NCI-H1417 treated with DMSO at 0.1 percent for 48 hours (cell line): ENCODE results near the gene MTHFD2L.
"Not testable (repeated sequence)": the region's sequence is repeated elsewhere in the genome, so short reads cannot be mapped to it uniquely, and the experiment has no call there.

ENCODE experiments used
- DNase-seq: peaks from one replicate; lab custom pipeline; 2025; lab: John Stamatoyannopoulos, UW

The MTHFD2L gene

DNA sequence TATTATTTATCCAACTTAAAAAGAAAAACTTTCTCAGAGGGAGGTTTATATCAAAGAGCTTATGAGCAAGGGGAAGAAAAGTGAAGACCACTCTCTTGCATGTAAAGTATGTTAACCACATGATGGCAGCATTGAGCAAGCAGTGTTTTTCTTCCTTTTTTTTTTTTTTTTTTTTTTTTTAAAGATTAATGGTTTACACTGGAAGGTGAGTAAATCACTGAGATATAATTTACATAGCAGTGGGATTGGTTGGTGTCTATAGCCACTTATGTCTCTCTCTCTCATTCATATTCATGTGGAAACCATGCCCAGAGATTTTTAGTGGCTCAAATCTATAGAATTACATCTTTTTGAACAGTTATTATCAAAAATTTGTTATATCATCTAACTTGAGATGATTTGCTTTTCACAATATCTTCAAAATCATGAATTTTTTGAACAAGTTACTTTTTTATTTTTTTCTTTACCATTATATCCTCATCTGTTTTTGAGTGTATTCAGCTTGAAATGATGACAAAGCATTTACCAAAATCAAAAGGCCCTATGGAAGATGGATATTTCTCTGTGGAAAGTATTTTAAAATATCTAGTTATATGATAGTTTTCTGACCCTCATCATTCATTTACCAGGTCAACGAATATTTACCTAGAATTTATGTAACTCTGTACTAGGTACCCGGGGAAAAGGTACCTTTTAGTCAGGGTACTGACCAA lies 31.6 kb downstream of the MTHFD2L start:
- DNase-seq = peak; percentile 27

DNA sequence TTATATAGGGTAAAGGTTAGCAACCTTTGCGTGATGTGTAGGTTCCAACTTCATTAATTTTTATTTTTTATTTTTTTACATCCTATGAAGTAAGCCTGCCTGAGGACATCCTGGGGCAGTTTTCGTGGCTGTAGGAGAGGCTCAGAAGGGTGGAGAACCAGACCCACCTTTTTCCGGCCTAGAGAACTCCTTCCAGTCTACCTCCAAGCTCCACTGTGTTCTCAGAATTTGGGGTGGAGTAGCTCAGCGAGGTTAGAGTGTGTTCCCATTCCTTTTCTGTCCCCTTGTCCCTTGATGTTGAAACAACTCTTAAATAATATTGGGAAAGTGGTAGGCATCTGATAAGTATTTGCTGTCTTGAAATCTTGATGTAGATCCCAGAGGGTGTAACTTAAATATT lies 32.4 kb downstream of the MTHFD2L start:
- no peak for DNase-seq

DNA sequence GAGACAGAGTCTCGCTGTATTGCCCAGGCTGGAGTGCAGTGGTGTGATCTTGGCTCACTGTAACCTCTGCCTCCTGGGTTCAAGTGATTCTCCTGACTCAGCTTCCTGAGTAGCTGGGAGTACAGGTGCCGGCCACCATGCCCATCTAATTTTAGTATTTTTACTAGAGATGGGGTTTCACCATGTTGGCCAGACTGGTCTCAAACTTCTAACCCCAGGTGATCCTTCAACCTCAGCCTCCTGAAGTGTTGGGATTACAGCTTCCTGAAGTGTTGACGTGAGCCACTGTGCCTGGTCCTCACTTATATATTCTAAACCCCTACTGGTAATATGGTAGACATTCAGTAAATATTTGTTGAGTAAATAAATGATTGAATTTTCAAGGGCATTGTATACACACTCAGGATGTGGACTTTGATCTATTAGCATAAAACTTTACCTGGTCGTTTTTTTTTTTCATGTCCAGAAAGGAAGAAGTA lies 33.0 kb downstream of the MTHFD2L start:
- DNase-seq = no peak

DNA sequence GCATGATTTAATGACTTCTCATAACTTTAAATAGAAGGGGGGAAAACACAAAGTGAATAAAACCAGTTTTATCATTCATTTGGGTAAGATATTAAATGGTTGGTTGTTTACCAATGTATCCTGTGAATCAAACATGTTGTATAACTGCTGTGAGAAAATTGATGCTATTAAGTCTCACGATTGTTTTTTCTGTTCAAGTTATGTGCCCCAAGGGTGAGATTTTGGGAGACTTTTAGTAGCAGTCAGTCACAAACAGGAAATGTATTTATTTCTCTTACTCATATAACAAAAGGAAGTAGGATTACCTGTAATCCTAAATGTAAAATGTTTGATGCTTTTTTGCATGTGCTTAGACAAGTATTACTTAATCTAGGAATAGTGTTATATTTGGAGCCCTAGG lies 39.2 kb downstream of the MTHFD2L start:
- DNase-seq = no peak

DNA sequence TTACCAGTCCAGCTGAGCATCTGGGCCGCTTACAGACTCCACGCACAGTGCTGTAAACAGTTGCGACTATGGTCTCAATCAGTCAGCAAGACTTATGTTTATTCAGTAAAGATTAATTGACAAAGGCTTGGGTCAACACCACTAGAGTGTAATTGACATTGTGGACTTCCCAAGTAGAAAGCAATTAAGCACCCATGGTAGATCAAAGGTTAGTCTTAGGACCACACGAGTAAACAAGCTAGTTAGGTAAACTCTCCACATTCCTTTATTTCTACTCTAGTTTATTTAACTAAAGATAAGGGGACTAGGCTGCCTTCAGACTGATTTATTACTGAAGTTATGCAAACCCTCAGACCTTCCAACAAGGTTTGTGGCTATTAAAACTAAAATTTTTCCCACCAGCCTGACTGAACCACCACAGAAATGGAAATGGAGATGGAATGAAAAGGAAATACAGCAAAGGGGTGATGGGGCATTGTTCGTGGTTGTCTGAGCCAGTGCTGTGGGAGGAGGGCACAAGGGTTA lies 44.2 kb downstream of the MTHFD2L start:
- DNase-seq = no peak

DNA sequence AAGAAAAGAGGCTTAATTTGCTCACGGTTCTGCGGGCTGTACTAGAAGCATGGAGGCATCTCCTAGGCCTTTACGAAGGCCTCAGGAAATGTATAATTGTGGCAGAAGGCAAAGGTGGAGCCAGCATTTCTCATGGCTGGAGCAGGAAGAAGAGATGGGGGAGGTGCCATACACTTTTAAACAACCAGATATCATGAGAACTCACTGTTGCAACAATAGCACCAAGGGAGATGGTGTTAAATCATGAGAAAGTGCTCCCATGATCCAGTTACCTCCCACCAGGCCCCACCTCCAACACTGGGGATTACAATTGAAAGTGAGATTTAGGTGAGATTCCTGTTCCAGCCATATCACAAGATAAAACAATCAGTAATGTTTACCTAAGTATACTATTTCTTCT lies 45.5 kb downstream of the MTHFD2L start:
- DNase-seq = no peak

DNA sequence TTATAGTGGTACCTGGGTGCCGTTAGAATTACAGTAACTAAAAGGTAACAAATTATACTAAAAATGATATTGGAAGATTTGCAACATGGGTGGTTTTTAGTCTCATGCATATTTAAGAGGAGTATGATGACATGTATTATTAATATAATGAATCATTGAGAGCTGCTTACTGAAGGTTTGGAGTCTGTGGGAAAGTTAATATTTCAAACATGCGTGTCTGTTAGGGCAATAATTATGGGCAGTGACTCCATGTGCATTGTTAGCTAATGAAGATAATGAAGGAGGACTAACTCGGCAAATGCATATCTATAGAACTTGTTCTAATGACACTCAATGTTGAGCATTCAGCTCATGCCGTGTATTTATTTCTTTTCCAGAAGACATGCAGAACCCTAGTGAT lies 47.1 kb downstream of the MTHFD2L start:
- DNase-seq = no peak

DNA sequence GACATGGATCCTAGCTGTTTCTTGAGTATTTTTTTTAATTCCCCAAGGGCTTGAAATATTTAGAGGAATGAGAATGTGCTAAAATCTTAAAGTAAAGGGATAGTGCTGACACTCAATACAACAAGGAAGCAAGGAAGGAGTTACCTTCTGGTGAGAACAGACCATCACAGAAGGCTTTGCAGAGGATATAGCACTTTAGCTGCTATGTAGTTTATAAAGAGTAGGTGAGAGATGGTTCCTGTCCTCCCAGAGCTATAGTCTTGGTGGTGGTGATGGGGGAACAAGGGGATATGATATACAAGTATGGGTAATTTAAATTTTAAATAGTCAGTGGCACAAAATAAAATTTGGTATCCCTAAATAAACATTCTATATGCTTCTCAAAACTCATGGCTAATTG lies 47.6 kb downstream of the MTHFD2L start:
- DNase-seq = no peak

DNA sequence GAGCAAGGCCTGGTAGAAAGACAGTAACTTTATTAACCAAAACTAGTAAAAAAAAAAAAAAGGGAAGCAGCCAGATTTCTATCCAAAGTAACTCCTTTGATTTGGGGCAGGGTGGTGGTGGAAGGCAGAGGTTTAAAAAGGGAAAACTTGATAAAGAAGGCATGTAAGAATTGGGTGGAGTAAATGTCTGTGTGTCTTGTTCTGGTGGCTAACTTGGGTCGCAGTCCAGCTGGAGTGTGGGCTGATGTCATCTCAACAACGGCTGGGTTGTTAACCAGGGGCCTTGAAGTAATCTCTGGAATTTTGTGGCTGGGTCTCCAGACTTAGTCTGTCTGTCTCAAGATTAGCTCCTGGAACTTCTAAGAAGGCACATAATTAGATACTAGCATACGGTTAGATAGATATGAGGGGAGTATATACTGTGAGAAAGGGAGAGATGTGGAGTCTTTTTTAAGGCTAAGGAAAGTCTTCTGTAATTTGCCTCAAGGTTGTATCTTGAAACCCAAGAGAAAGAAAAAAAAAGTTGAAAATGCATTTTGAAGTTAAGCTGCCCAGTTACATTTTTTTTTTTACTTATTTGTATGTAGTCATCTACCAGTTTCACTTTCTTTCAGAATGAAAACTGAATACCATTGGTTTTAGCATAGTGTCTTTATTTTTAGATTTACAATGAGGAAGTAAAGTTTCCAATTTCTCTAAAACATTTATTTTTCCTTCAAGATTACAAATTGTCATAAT lies 48.3 kb downstream of the MTHFD2L start:
- no peak for DNase-seq

DNA sequence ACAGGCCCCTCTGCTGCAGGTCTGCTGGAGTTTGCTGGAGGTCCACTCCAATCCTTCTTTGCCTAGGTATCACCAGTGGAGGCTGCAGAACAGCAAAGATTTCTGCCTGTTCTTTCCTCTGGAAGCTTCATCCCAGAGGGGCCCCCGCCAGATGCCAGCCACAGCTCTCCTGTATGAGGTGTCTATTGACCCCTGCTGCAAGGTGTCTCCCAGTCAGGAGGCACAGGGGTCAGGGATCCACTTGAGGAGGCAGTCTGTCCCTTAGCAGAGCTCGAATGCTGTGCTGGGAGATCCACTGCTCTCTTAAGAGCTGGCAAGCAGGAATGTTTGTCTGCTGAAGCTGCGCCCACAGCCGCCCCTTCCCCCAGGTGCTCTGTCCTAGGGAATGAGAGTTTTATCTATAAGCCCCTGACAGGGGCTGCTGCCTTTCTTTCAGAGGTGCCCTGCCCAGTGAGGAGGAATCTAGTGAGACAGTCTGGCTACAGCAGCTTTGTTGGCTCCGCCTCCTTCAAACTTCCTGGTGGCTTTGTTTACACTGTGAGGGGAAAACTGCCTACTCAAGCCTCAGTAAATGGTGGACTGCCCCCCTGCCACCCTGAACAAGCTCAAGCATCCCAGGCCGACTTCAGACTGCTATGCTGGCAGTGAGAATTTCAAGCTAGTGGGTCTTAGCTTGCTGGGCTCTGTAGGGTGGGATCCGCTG lies 56.7 kb downstream of the MTHFD2L start:
- not testable (repeated sequence) for DNase-seq

DNA sequence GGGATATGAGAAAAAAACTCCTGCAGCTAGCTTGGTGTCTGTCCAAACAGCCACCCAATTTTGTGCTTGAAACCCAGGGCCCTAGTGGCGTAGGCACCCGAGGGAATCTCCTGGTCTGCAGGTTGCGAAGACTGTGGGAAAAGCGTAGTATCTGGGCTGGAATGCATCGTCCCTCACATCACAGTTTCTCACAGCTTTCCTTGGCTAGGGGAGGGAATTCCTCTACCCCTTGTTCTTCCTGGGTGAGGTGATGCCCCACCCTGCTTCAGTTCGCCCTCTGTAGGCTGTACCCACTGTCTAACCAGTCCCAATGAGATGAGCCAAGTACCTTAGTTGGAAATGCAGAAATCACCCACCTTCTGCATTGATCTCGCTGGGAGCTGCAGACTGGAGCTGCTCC lies 57.3 kb downstream of the MTHFD2L start:
- DNase-seq = not testable (repeated sequence)

DNA sequence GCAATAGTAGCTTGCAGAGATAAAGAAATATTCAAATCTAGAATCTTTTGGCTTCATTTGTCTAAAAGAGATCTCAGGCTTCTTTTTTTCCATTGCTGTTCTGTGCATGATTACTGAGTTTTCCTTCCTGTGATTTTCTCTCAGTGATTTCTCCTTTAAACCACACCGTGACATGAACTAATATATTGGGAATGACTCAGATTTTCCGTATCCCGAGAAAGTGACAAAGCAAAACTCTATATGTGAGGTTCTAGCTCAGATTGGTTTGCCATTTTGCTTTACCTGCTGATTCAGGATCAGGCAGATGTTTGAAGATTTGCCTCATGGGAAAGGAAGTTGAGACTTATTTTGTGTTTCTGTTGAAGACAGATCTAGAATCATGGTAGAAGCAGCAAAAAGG lies 59.4 kb downstream of the MTHFD2L start:
- DNase-seq = no peak

DNA sequence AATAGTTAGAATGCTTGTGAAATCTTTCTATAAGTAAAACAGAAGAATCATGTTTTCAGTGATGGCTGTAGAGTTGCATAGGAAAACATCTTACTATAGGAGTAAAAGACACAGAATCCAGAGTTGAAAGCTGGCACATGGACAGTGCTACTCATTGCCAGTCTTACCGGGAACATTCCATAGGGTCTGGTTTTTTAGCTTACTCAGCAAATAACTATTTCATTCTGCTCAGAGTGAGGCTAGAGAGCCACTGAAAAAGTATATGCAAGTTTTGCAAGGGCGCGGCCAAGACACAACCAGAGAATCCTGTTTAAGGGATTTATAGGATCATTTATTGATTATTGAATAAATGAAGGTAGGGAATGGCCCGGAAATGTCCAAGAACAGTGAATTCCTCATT lies 60.3 kb downstream of the MTHFD2L start:
- DNase-seq = no peak

DNA sequence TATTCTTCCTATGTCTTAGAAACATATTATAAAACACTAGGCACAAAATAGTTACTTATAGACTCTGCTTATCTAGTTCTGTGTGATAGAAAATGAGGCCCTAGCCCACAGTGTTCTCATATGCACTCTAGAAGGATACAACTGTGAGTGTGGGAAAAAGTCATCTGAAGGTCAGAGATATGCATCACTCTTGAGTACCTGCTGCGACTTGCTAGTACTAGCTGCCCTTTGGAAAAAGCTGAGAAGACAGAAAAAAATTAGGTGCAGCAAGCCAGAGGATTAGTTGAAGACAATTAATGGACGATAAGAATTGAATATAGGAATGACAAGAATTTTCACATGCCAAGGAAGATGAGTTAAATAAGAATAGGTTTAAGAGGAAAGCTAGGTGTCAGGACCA lies 61.3 kb downstream of the MTHFD2L start:
- DNase-seq = no peak

DNA sequence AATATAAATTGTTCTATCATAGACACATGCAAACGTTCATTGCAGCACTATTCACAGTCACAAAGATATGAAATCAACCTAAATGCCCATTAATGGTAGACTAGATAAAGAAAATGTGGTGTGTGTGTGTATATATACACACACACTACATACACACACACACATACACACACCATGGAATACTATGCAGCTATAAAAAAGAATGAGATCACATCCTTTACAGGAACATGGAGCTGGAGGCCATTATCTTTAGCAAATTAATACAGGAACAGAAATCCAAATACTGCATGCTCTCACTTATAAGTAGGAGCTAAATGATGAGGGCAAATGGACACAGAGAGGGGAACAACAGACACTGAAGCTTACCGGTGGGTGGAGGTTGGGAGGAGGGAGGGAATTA lies 65.2 kb downstream of the MTHFD2L start:
- no peak for DNase-seq

DNA sequence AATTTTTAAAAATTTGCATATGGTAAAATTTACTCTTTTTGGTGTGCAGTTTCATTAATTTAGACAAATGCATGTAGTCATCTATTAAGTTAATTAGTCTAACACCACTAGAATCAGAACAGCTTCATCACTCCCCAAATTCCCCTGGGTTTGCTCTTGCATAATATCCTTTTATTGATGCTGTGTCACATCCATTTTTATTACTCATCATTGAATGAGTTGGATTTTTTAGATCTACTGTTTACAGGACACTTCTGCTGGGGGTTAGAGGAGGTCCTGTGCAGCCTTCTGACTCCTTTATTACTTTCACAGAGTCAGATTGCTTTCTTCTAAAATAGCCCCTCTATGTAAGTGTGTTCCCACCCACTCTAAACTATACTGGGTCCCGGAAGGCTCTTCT lies 65.9 kb downstream of the MTHFD2L start:
- DNase-seq = no peak

DNA sequence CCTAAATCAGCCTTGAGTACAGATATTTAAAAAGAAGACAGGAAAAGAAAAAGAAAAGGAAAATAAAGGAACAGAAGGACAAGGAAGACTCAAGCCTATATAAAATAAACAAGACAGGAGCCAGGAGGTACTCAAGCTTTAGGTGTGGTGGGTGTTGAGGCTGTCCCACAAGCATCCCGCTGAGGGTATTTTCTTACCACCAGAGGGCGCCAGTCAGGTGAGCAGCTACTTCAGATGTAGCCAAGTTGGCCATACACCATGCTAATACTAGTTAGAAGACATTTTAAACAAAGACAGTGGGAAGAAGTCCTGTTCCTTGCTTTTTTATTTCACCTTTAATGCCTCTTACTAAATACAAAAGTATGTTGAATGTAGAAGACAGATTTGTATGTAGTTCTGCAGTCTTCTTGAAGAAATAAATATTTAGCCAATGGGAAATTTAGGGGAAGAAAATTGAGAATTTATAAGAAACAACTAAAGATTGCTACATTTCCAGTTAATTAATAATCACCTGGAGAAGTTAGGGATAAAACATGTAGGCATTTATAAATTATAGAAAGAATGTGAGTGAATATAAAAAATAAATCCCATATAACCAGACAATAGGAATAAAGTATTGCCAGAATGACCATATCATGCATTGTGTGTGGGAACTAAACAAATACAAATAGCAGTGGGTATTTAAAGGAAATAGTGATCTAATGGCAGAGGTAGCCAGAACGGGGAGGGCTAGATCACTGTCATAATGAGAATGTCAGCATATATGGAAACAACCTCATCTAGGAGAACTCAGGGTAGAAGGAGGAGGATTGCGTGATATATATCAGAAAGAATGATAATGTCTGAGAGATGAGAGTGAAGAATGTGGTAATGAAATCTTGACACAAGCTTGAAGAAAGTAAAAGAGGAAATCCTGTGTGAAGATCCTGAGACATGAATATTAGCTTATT lies 71.0 kb downstream of the MTHFD2L start:
- DNase-seq = no peak

DNA sequence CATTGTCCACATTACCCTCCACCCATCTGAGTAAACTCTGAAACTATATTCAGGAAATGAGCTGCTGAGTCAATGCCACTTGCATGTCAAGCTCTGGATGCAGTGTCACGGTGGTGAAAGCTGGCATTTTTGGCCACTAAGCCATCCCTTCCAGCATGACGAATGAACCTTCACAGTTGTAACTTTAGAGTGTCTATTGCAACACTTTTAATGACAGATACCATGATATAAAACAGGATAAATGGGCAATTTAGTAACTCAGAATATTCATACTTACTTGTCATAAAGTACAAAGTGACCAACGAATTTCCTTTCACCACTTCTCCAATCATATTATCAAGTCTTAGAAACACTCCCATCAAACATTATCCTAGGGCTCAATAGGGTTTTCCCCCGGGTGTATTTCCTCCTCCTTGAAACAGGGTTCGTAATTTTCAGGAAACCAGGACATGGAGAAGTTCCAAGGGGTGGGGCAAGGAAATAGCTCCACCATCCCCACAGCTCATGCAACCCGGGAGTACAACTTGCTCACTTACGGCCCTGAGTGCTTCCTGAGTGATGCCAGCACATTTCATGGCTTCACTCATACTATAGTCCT lies 73.1 kb downstream of the MTHFD2L start:
- DNase-seq = no peak

DNA sequence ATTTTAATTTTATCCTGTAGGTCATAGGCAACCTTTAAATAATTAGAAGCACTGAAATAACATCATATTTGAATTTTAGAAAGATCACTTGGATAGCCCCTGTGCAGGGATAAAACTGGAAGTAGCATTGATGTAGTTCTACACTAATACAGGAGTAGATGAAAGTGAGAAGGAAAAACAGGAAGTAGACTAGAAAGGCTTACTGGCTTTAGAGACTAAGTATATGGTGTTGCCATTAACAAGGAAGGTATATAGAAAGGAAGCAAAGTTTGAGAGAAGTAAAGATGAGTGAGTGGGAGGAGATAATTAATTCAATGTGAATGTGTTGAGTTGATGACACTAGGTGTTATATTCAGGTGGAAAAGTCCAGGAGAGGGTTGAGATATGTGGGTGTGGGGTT lies 77.2 kb downstream of the MTHFD2L start:
- no peak for DNase-seq

DNA sequence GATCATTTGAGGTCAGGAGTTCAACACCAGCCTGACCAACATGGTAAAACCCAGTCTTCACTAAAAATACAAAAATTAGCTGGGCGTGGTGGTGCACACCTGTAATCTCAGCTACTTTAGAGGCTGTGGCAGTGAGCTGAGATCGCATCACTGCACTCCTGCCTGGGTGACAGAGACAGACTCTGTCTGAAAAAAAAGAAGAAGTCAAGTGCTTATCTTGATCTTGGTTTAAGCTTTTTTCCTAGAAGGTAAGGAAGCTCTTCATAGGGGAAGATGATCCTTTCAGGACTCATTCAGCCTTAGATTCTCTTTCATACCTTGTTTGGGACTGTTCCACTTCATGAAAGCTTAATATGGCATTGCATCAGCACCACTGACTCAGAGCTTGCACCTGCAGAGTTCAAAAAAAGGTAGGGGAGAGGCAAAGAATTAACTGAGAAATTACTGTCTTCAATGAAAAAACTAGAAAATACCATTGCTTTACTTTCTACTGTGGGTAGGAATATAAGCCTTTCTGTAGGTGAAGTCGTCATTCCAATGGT lies 79.6 kb downstream of the MTHFD2L start:
- no peak for DNase-seq

DNA sequence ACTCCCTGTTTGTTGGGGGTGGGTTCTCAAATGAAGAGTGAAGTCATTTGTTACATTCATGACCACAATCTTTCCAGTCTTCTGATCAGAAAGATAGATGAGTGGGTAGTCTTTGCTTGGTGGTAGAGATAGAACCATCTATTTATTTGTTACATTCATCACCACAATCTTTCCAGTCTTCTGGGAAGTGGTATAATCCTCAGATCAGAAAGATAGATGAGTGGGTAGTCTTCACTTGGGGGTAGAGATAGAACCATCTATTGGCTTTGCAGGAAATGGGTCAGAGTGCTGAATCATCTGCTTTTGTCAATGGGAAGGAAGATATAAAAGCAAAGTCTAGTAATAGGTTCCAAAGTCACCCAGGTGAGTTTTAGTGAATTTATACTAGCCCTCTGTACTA lies 86.1 kb downstream of the MTHFD2L start:
- no peak for DNase-seq
